ENCODE results near the gene MAP1B.

The MAP1B gene

DNA sequence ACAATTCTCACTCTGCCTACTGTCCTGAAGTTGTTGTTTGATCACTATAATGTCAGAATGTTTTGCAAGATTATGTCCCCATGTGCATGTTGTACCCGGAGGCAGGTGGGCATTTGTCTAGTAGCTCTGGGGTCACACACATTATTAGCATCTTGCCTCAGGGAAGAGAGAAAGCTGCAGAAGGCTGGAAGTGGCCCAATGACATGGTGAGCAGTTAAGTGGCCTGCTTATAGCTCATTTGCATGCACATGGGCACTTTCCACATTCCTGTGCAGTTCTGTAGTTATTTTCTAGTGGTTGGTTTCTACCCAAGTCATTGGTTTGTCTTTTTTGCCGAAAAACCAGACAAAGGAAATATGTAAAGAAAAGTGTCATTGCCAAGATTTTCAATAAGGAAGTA lies 80.9 kb downstream of the MAP1B start:
- DNase-seq (ENCODE audit: low read depth in 2 of 2, low spot score in 1 of 2), result no peak

DNA sequence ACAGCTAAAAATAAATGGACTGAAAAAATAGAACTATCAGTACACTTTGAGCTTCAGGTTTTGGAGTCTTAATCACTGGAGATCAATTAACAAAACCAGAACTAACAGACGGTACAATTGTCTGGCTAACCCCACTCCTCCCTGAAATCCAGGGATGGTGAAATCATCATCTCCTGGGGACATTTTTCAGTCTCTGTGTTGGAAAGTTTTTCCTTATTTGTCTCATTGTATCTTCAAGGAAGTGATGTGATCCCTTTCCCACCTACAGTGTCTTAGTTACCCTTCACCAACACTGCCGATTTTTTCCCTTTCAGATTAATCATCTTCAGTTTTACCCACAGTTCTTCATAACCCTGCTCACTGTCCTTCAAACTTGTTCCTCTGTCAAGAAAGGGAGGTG lies 81.9 kb downstream of the MAP1B start:
- DNase-seq (ENCODE audit: low read depth in 2 of 2, low spot score in 1 of 2), result no peak

DNA sequence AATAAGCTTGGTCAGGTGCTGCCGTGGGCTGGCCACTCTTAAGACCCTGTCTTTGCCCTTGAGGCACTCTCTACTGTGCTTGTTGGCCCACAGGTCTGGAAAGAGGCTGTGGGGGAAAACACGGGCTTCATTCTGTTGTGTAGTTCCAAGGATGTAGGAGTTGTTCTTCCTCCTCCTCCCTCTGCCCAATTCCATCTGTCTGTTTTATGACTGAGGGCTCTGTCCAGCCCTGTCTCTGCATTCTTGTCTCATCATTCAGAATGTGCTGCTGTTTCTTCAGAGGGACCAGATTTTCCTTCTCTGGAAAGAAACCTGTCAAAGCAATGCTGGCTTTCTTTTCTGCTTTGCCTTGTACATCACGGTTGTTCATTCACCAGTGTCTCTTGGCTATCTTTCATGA lies 84.1 kb downstream of the MAP1B start:
- DNase-seq (ENCODE audit: low read depth in 2 of 2, low spot score in 1 of 2), result no peak

DNA sequence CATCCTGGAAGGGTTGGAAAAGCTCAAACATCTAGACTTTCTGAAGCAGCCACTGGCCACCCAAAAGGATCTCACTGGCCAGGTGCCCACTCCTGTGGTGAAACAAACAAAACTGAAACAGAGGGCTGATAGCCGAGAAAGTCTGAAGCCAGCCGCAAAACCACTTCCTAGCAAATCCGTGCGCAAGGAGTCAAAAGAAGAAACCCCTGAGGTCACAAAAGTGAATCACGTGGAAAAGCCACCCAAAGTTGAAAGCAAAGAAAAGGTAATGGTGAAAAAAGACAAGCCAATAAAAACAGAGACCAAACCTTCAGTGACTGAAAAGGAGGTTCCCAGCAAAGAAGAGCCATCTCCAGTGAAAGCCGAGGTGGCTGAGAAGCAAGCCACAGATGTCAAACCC lies 87.6 kb downstream of the MAP1B start:
- DNase-seq (ENCODE audit: low read depth in 2 of 2, low spot score in 1 of 2), result no peak

DNA sequence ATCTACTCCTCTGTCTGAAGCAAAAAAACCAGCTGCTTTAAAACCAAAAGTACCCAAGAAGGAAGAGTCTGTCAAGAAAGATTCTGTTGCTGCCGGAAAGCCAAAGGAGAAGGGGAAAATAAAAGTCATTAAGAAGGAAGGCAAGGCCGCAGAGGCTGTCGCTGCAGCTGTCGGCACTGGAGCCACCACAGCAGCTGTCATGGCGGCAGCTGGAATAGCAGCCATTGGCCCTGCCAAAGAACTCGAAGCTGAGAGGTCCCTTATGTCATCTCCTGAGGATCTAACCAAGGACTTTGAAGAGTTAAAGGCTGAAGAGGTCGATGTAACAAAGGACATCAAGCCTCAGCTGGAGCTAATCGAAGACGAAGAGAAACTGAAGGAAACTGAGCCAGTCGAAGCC lies 88.3 kb downstream of the MAP1B start:
- DNase-seq (ENCODE audit: low read depth in 2 of 2, low spot score in 1 of 2), result no peak

DNA sequence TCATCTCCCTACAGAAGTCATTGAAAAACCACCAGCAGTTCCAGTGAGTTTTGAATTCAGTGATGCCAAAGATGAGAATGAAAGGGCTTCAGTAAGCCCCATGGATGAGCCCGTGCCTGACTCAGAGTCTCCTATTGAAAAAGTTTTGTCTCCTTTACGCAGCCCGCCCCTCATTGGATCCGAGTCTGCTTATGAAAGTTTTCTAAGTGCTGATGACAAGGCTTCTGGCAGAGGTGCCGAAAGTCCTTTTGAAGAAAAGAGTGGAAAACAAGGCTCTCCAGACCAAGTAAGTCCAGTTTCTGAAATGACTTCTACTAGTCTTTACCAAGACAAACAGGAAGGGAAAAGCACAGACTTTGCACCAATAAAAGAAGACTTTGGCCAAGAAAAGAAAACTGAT lies 90.1 kb downstream of the MAP1B start:
- DNase-seq (ENCODE audit: low read depth in 2 of 2, low spot score in 1 of 2), result no peak

DNA sequence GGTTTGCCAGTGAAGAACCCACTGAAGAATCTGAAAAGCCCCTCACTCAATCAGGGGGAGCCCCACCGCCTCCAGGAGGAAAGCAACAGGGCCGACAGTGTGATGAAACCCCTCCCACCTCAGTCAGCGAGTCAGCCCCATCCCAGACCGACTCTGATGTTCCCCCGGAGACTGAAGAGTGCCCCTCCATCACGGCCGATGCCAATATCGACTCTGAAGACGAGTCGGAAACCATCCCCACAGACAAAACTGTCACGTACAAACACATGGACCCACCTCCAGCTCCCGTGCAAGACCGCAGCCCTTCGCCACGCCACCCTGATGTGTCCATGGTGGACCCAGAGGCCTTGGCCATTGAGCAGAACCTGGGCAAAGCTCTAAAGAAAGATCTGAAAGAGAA lies 92.4 kb downstream of the MAP1B start:
- no peak for DNase-seq (ENCODE audit: low read depth in 2 of 2, low spot score in 1 of 2)

DNA sequence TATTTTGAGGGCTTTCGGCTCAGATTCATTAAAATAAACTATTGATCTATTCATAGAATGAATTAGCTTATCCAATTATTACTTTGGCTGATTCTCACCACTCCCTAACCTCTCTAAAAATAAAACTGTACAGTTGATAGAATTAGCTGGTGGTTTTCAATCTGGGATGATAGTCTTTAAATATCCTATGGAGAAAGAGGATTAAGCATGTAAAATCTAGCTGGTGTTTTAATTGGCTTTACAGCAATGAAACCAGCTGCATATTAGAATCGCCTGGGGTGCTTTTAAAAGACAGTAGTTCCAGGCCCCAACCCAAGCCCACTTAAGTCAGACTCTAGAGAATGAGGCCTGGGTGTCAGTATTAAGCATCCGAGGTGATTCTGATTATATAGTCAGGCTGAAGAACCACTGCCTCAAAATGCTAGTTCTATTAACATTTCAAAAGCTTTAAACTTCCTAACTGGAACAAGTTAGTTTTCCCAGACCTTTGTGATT lies 95.1 kb downstream of the MAP1B start:
- no peak for DNase-seq (ENCODE audit: low read depth in 2 of 2, low spot score in 1 of 2)

DNA sequence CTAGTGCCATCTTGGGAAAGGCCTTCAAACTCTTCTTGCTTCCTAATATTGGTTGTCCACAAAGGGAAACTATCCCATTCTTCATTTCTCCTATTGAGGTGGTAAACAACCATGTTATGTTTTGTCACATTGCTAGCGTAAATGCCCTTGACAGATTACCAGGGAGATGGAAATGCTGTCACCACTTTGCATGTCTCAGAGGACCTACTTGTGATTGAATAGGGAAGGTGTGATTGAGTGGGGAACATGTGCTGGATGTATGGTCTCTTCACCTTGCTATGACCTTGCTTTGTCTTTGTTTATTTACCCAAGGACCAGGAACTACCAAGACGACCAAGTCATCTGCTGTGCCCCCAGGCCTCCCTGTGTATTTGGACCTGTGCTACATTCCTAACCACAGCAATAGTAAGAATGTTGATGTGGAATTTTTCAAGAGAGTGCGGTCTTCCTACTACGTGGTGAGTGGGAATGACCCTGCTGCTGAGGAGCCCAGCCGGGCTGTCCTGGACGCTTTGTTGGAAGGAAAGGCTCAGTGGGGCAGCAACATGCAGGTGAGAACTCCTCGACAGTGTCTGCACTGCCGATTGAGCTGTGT lies 96.1 kb downstream of the MAP1B start:
- no peak for DNase-seq (ENCODE audit: low read depth in 2 of 2, low spot score in 1 of 2)

DNA sequence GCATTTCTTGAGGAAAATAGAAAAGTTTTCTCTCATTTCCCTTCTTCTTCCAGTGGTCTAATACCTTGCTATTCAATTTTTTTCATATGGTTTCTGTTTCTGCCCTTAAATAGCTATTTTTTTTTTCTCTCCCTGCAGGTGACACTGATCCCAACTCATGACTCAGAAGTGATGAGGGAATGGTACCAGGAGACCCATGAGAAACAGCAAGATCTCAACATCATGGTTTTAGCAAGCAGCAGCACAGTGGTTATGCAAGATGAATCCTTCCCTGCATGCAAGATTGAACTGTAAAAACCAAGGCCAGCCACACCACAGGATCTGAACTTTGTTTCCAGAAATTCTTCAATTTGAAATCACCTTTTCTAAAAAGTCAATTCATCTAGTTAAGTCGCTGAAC lies 97.7 kb downstream of the MAP1B start:
- DNase-seq (ENCODE audit: low read depth in 2 of 2, low spot score in 1 of 2), result no peak

DNA sequence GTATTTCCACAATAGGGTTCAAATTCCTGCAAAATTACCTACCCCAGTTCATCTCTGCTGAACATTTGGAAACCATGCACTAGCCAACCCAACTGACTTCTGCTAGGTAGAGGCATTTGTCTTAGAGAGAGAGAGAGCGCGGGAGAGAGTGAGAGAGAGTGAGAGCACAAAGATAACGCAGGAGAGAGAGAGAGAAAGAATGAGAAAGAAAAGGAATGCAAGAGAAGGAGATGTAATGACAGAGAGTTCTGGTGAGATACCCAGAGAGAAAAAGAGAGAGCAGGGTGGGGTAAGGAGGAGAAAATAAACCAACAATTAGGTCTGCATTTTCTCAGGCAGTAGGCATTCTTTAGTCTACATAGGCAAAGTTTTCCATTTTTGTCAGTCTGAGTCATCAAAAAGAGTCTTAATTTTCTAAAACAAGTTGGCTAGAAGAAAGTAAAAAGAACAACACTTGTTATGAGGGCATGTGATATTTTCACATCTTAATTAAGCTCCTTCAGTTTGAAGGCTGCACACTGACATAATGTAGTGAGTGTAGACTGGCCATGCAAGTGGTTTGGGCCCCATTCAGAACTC lies 98.2 kb downstream of the MAP1B start:
- DNase-seq (ENCODE audit: low read depth in 2 of 2, low spot score in 1 of 2), result no peak

DNA sequence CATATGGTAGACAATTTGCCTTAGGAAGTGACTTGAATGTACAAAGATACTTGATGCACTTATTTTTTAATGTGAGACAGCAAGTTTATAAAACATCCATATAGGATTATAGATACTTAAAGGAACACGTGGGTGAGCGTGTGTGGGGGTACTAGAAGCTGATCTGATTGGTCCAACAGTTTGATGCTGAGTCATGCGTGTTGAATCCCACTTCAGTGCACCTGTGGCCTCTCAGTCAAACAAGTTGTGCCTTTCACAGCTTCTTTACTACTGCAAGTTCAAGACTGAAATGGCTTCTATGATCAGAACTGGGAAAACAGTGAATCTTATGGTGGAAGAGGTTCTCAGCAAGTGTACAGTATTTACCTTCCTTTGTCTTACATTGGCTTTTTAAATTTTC lies 98.9 kb downstream of the MAP1B start:
- no peak for DNase-seq (ENCODE audit: low read depth in 2 of 2, low spot score in 1 of 2)

DNA sequence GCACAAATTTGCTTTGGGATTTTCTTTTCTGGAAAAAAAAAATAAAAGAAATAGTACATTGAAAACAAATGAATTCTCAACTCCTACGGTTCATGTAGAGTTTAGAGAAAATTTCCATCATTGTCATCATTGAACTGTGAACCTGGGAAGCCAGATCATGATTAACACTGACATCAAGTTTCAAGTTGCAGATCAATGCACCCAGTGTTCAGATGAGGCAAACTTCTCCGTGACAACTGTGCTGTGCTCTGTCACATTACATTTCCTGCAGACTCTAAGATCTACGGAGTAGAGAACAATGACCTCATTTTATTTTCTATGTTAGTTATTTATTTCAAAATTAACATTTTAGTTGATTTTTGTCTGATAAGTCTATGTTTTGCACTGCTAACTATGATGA lies 99.7 kb downstream of the MAP1B start:
- no peak for DNase-seq (ENCODE audit: low read depth in 2 of 2, low spot score in 1 of 2)

DNA sequence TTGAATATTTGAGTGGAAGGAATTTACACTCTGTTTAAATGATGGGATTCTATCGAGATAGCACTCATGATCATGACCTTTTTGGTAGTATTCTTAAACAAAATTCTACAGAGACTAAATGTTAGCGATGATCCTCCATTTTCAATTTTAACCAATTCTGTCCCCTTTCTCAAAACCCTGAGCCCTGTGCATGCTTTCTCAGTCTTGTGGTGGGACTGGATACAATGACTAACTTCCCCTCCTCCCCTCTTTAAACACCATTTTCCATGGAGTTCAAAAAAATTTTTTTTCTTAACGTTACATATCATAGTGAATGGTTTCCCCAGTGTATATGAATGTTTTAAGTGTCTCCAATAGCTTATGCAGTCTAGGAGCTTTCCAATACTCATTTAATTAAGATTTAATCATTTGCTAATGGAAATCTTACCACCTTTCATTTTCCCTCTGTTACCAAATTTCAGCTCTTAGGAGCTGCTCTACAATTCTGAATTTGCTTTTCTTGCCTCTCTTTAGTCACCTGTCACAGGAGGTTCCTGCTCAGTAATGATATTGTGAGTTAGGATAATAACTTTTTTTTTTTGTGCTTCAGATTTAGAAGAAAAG lies 101.2 kb downstream of the MAP1B start:
- no peak for DNase-seq (ENCODE audit: low read depth in 2 of 2, low spot score in 1 of 2)

DNA sequence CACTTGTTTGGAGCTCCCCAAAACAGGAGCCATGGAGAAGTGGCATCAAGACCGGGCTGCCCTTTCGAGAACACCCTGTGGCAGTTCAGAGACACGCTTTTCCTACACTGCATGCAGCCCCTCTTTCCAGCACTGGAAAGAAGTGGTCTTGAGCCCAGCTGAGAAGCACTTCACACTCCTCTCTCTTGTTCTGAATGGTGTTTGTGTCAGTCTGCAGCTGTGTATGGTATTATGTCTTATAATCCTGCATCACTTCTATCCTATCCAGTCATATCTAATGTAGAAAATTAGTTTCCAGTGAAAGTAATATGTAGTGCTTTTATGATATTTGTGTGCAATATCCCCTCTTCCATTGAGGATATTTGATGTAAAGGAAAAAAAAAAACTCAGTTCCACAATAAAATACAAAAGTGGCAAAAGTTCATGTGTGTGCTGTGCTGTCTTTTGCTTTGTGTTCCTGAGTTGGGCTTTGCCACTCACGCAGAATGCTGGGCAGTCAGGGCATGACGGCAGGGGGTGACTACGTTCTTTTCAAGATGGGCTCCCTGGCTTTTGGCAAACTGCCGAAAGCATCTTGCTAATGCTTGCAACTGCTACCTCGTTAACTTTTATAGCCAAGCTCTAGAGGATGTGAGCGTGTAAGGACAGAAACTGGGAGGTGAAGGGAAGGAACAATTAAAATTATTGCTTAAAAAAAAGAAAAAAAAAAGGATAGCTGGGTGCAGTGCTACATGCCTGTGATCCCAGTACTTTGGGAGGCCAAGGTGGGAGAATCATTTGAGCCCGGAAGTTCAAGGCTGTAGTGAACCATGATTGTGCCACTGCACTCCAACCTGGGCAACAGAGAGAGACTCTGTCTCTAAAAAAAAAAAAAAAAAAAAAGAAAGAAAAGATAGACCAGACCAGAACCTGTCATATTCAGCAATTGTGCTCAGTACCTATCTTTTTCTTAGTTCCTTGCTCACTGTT lies 102.2 kb downstream of the MAP1B start:
- no peak for DNase-seq (ENCODE audit: low read depth in 2 of 2, low spot score in 1 of 2)

DNA sequence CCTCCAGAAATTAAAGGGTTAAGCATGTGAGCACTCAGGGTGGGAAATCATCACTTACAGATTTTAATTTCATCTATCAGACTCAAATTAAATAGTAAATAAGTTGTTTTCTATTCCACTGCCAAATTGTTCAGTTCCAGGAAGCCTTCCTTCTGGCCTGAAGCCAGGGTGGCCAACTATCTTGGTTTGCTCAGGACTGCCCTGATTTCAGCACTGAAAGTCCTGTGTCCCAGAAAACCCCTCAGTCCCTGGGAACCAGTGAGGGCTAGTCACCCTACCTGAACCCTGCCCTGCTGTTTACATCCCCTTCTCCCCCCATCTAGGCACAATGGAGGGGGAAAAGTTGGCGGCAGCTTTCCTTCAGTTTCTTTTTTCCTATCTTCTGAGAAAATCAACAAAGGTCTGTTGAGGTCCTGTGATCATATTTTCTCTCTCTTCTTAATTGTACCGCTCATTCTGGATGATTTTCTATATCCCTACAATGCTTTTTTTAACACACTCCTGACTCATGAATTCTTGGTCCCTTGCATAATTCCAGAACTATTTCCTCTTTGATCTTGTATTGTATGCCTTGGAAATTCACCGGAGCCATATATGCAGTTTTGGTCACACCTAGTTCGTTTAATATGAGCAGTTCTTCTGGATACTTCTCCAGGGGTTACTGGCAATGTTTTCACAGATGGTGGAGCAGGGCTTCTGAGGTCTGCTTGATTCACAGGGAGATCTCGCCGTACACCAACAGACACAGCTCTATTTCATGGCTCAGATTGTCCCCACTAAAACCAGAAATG lies 103.8 kb downstream of the MAP1B start:
- DNase-seq (ENCODE audit: low read depth in 2 of 2, low spot score in 1 of 2), result no peak

DNA sequence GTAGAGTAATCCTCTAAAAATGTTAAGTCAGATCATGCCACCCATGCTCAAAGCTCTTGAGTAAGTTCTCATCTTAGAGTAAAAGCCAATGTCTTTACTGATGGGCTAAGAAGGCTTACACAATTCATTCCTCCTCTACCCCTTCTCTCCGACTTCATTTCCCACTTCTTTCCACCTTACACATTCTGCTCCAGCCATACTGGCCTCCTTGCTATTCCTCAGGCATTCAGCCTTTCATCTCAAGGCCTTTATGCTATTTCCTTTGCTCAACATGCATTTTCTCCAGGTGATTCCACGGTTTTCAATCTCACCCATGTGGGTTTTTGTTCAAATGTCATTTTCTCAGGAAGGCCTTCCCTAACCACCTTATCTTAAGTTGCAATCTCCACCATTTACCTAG lies 104.9 kb downstream of the MAP1B start:
- no peak for DNase-seq (ENCODE audit: low read depth in 2 of 2, low spot score in 1 of 2)

DNA sequence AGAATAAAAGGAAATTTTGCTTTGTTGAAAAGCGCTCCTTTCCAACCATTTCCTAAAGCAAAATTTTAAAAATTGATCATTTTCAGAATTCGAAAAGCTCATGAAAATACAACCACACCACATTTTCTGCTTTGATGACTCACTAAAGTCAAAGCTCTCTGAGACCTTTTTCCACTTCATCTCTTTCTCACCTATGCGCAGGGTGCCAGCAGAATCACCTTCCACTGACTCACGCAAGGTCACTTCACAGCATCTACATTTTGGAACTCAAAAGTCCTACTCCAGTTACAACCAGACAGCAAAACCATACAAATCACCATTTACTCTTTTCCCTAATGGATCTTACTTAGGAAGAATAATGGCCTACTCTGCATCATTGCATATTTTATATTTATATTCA lies 106.2 kb downstream of the MAP1B start:
- no peak for DNase-seq (ENCODE audit: low read depth in 2 of 2, low spot score in 1 of 2)

DNA sequence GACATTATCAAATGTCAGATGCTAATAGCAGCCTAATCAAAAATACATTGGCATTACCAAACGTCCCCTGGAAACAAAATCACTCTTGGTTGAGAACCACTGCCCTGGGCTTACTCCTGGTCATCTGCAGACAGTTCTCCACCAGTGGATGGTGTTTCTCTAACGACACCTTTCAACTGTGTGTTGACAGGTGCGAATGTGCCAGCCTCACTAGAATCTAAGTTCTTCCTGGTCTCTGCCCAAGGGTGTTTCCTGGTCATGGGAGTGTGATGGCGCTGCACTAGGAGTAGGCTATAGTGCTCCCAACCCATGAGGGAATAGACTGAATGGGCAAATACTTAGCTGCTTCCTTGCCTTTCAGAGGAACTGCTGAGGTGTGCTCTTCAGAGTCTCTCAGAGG lies 106.9 kb downstream of the MAP1B start:
- DNase-seq (ENCODE audit: low read depth in 2 of 2, low spot score in 1 of 2), result no peak

DNA sequence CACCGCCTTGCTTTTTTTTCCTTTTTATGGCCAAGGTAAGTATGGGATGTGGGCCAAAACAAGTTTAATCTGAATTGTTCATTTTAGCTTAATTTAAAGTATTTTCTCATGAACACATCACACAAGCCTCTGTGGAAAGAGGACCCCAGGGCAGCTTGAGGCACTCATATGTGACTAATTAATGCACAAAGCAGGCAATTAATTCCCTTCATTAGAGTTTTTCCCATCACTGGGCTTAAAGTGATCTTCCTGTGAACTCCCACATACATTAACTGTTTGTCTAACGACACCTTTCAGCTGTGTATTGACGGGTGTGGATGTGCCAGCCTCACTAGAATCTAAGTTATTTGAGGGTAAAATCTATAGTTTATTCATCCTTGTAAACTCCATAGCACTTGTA lies 109.5 kb downstream of the MAP1B start:
- DNase-seq (ENCODE audit: low read depth in 2 of 2, low spot score in 1 of 2), result no peak

DNA sequence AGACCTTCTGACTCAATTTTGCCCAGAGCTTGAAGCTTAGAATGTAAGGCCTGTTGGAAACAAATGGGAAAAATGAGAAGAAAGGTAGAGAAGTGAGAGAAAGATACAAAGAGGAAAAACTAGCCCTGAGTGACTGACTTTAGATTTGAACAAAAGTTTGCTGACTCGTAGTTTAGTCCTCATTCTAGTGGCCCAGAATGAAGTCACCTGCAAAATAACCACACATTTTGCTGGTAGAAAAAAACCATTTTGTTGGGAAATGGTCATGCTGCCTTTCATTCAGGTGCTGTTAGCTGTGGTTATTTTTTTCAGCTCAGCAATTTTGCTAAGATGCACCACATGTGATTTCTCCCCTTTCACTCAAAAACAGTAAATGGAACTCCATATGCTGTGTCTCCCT lies 113.8 kb downstream of the MAP1B start:
- DNase-seq (ENCODE audit: low read depth in 2 of 2, low spot score in 1 of 2), result no peak
